ENCODE results near the gene PCK1.

GRCh38 chr20:57522380-57523140 is 38.4 kb upstream of the PCK1 start:
- TF ChIP-seq CTCF (IDR thresholded peaks at IDR 0.05) (no peak), POLR2A (IDR thresholded peaks at IDR 0.05) (no peak)

Measured in tibial nerve (tissue), 3 donors.